ENCODE results near the gene DTWD1.

DNA sequence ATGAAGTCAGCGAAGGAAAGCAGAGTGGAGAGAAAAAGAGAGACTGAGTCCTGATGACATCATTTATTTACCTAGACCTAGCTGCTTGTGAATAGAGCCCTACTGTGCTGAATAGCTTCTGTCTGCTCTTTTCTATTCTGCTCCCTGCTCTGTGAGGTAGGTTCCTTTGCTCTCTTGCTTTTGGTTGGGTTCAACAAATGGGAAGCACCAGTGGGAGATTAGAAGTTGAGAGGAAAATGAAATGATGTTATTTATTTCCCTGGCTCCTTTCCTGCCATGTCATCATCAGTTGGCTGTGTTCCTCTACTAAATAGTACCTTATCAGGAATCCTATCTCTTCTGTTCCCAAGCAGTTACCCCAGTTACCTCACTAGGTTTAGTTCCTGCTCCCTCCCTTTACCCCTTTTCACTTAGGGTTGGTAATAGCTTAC, 23.5 kb downstream of the DTWD1 start:
- no peak for TF ChIP-seq CTCF (IDR thresholded peaks at IDR 0.05)
- no peak for TF ChIP-seq EZH2 (IDR thresholded peaks at IDR 0.05; ENCODE audit: borderline replicate concordance, insufficient read depth, low read depth, low read length, poor library complexity, severe bottlenecking)

Measured in B cell (primary cell).